Measurements from ENCODE around the gene CFTR. TPM values are rescaled to one million over a fixed set of nuclear protein-coding genes. Genes with fewer than 3 reads are reported as not detected.

The CFTR gene
- total and polyA plus RNA-seq, 10 of the 15 experiments (the other 5 are each of a cell fraction or from before 2014, with no cell fraction given): 0.02 to 2.3 (median 0.21) TPM; not detected in 1

GRCh38 chr7:117688126-117688525, 208.3 kb downstream of the CFTR start:
- no peaks in the 10 kb centered on the region for H3K79me2 ChIP-seq (ENCODE audit: control insufficient read depth, insufficient read depth, low read length)
- H4K20me1 ChIP-seq (ENCODE audit: control insufficient read depth, insufficient read depth): no peaks in the 10 kb centered on the region
- FAIRE-seq (no peak), DNase-seq (ENCODE audit: low read depth, low spot score) (no peak), ATAC-seq (no peak)
- BruUV-seq (replicated peaks): no TSS peak
- TF ChIP-seq FOXK2 (IDR thresholded peaks at IDR 0.05) (no peak), ELK1 (IDR thresholded peaks at IDR 0.05; ENCODE audit: low read depth, low read length) (no peak), ZSCAN29 (IDR thresholded peaks at IDR 0.05) (no peak), YY1 (IDR thresholded peaks at IDR 0.05; ENCODE audit: low read depth, low read length) (no peak), TARDBP (IDR thresholded peaks at IDR 0.05; ENCODE audit: borderline replicate concordance) (no peak), HCFC1 (IDR thresholded peaks at IDR 0.05; ENCODE audit: low read length) (no peak)
- no peaks in the 10 kb centered on the region for H3K9me3 ChIP-seq (replicated peaks; ENCODE audit: control insufficient read depth, insufficient read depth, low read length)
- H2AFZ ChIP-seq (ENCODE audit: control insufficient read depth, low read depth, low read length): no peak overlapping the region
- ChIA-PET CTCF (interaction anchor here (0.6 to 1.1 kb wide), 3 partner anchors 13 to 466 kb away, joined by 3 to 4 read pairs (median 3); no protein-coding TSS in a partner anchor), POLR2A (no interaction called here), RAD21 (ENCODE audit: unreplicated experiment) (interaction anchor here (1.1 kb wide), 1 partner anchor 229 kb away, joined by 3 read pairs; no protein-coding TSS in a partner anchor), SMC1A (ENCODE audit: uncharacterized antibody, unreplicated experiment) (interaction anchor here (1.2 to 1.7 kb wide), 5 partner anchors 12 to 212 kb away, joined by 3 to 6 read pairs (median 4); no protein-coding TSS in a partner anchor)
- no peak overlapping the region for H3K9ac ChIP-seq (ENCODE audit: control insufficient read depth, insufficient read depth, low read length)
- H3K4me3 ChIP-seq: no peak overlapping the region
- no peak overlapping the region for H3K4me2 ChIP-seq (ENCODE audit: control insufficient read depth, insufficient read depth)
- no peaks in the 10 kb centered on the region for H3K4me1 ChIP-seq (ENCODE audit: control insufficient read depth, insufficient read depth, low read length)
- H3K27me3 ChIP-seq (replicated peaks in 1 of 2; ENCODE audit: control insufficient read depth in 2 of 2, insufficient read depth in 2 of 2, low read length in 1 of 2): peaks cover 0 to 2% of the 10 kb centered on the region in 2 experiments; a peak in 1 of 4 replicates
- 57% methylated on average over 2 of the region's 2 CpGs for WGBS (ENCODE audit: insufficient coverage, insufficient replicate concordance, low lambda C conversion rate, missing lambda C conversion rate)
- in situ Hi-C loops (cut with MboI) (no loop called here), intact Hi-C loops (cut with micrococcal nuclease; ENCODE audit: unreplicated experiment) (no loop called here)
- no peak overlapping the region for H3K27ac ChIP-seq (ENCODE audit: control insufficient read depth, insufficient read depth)
- no peaks in the 10 kb centered on the region for H3K36me3 ChIP-seq (ENCODE audit: control insufficient read depth in 2 of 2, insufficient read depth in 2 of 2, low read length in 1 of 2)

GRCh38 chr7:117689406-117689805, 209.6 kb downstream of the CFTR start:
- Histone ChIP-seq H2AFZ (ENCODE audit: control insufficient read depth, low read depth, low read length) (no peak overlapping the region), H3K36me3 (ENCODE audit: control insufficient read depth in 2 of 2, insufficient read depth in 2 of 2, low read length in 1 of 2) (no peaks in the 10 kb centered on the region), H3K9me3 (replicated peaks; ENCODE audit: control insufficient read depth, insufficient read depth, low read length) (no peaks in the 10 kb centered on the region), H3K4me2 (ENCODE audit: control insufficient read depth, insufficient read depth) (no peak overlapping the region), H3K27me3 (replicated peaks in 1 of 2; ENCODE audit: control insufficient read depth in 2 of 2, insufficient read depth in 2 of 2, low read length in 1 of 2) (0 out of 4 replicates have a peak, but pooled peaks cover 0 to 2% of the 10 kb centered on the region in 2 experiments), H3K9ac (ENCODE audit: control insufficient read depth, insufficient read depth, low read length) (no peak overlapping the region), H3K4me1 (ENCODE audit: control insufficient read depth, insufficient read depth, low read length) (no peaks in the 10 kb centered on the region), H3K79me2 (ENCODE audit: control insufficient read depth, insufficient read depth, low read length) (no peaks in the 10 kb centered on the region), H3K27ac (ENCODE audit: control insufficient read depth, insufficient read depth) (no peak overlapping the region), H3K4me3 (no peak overlapping the region), H4K20me1 (ENCODE audit: control insufficient read depth, insufficient read depth) (no peaks in the 10 kb centered on the region)
- in situ Hi-C loops (cut with MboI) (no loop called here), intact Hi-C loops (cut with micrococcal nuclease; ENCODE audit: unreplicated experiment) (no loop called here)
- FAIRE-seq: no peak
- SMC1A ChIA-PET (ENCODE audit: uncharacterized antibody, unreplicated experiment): interaction anchor here (1.1 to 1.7 kb wide), 6 partner anchors 13 to 391 kb away, joined by 3 to 6 read pairs (median 4); no protein-coding TSS in a partner anchor
- BruUV-seq (replicated peaks): no TSS peak
- RAD21 ChIA-PET (ENCODE audit: unreplicated experiment): no interaction called here
- no peak for DNase-seq (ENCODE audit: low read depth, low spot score)
- CTCF ChIA-PET: interaction anchor here (0.8 to 1.6 kb wide), 4 partner anchors 13 to 196 kb away, joined by 3 to 4 read pairs (median 3); no protein-coding TSS in a partner anchor
- no peak for ATAC-seq
- POLR2A ChIA-PET: no interaction called here
- no peak for TF ChIP-seq USF1 (IDR thresholded peaks at IDR 0.05; ENCODE audit: borderline replicate concordance, extremely low read length, insufficient read depth, low read depth, low read length)
- no peak for TF ChIP-seq NFYA (IDR thresholded peaks at IDR 0.05; ENCODE audit: borderline replicate concordance, low read depth, low read length)
- TF ChIP-seq ZBTB4 (CRISPR knock-in tag; IDR thresholded peaks at IDR 0.05): no peak
- no peak for TF ChIP-seq ETV6 (conservative IDR thresholded peaks at IDR 0.05 in 1 of 2, IDR thresholded peaks at IDR 0.05 in 1 of 2; ENCODE audit: borderline replicate concordance in 1 of 2, low read depth in 1 of 2)
- TF ChIP-seq NFYB (IDR thresholded peaks at IDR 0.05; ENCODE audit: insufficient read depth, low read depth, low read length): no peak
- TF ChIP-seq BCL11A (IDR thresholded peaks at IDR 0.05; ENCODE audit: low read depth, low read length): no peak
- no peak for TF ChIP-seq CBX5 (IDR thresholded peaks at IDR 0.05; ENCODE audit: low read depth)

Measured in GM12878 (cell line).